ENCODE data around the gene ZBTB4.

The ZBTB4 gene

GRCh38 chr17:7419819-7420610, 59.4 kb downstream of the ZBTB4 start, which contains the start of gene SPEM1:
Gene SPEM1, plus strand, starts transcription at chr17:7420324. Its CDS starts 61 bp downstream, at chr17:7420385.
- no peak for DNase-seq (ENCODE audit: low spot score)

GRCh38 chr17:7418472-7419152, 60.8 kb downstream of the ZBTB4 start:
- no peak for DNase-seq (ENCODE audit: low spot score)

GRCh38 chr17:7417056-7417655, 62.3 kb downstream of the ZBTB4 start:
- no peak for DNase-seq (ENCODE audit: low spot score)

- DNase-seq (ENCODE audit: low spot score) = no peak
Observed at GRCh38 chr17:7416323-7416722, 63.1 kb downstream of the ZBTB4 start.

- no peak for DNase-seq (ENCODE audit: low spot score)
Observed at GRCh38 chr17:7415784-7416183, 63.6 kb downstream of the ZBTB4 start.

- DNase-seq (ENCODE audit: low spot score) = no peak
Observed at GRCh38 chr17:7414837-7415236, 64.6 kb downstream of the ZBTB4 start.

- peak; percentile 67 for DNase-seq (ENCODE audit: low spot score)
Observed at GRCh38 chr17:7413346-7413985, 66.0 kb downstream of the ZBTB4 start.

GRCh38 chr17:7411427-7411750, 68.0 kb downstream of the ZBTB4 start:
- DNase-seq (ENCODE audit: low spot score) = no peak

GRCh38 chr17:7410634-7411426, 68.6 kb downstream of the ZBTB4 start:
- DNase-seq (ENCODE audit: low spot score) = no peak

GRCh38 chr17:7409716-7410115, 69.7 kb downstream of the ZBTB4 start:
- no peak for DNase-seq (ENCODE audit: low spot score)

Measured in GM03348 (cell line).